A673 (cell line): ENCODE results near the gene PABPC1L2B.
"Not testable (repeated sequence)": the region's sequence is repeated elsewhere in the genome, so short reads cannot be mapped to it uniquely, and the experiment has no call there.

ENCODE experiments used
- EZH2 ChIP-seq: fragments of 200-600 bp; sonication (generic); IDR thresholded peaks from 2 replicates; pipeline ENCODE4 v1.6.1; 2017; ENCODE audit warnings: borderline replicate concordance, low read depth, mild to moderate bottlenecking, mixed read lengths, antibody characterized with exemption, low read length; ENCODE audit not compliant: poor library complexity, severe bottlenecking
- TF ChIP-seq, protein P1 (sequence below): fragments of 300-800, 200-600 bp; sonication (generic); conservative IDR thresholded peaks from 2 replicates; pipeline ENCODE4 v1.5.1; 2017; ENCODE audit warnings: low read depth, mild to moderate bottlenecking, antibody characterized with exemption, low read length, moderate library complexity, mixed read lengths

- TF ChIP-seq, protein P1, sequence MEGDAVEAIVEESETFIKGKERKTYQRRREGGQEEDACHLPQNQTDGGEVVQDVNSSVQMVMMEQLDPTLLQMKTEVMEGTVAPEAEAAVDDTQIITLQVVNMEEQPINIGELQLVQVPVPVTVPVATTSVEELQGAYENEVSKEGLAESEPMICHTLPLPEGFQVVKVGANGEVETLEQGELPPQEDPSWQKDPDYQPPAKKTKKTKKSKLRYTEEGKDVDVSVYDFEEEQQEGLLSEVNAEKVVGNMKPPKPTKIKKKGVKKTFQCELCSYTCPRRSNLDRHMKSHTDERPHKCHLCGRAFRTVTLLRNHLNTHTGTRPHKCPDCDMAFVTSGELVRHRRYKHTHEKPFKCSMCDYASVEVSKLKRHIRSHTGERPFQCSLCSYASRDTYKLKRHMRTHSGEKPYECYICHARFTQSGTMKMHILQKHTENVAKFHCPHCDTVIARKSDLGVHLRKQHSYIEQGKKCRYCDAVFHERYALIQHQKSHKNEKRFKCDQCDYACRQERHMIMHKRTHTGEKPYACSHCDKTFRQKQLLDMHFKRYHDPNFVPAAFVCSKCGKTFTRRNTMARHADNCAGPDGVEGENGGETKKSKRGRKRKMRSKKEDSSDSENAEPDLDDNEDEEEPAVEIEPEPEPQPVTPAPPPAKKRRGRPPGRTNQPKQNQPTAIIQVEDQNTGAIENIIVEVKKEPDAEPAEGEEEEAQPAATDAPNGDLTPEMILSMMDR = not testable (repeated sequence)
- not testable (repeated sequence) for TF ChIP-seq EZH2
Measured at GRCh38 chrX:73002733-73003132, at the start of gene PABPC1L2B.
